HCT116 (cell line): ENCODE data around the gene PIPOX. TPM values are rescaled to one million over a fixed set of nuclear protein-coding genes. Genes with fewer than 3 reads are reported as not detected.

Experiments
- ATAC-seq: fragments of 200-7000 bp; cut with Tn5 transposase; 2 replicates; pipeline ENCODE4 v1.9.1; 2020; ENCODE audit warnings: mild to moderate bottlenecking, moderate library complexity
- BruUV-seq: library from RNA; stranded (reverse); fragments of 400-500 nt; replicated peaks from 2 replicates; lab custom pipeline; 2021; lab: Mats Ljungman, UMichigan
- CTCF ChIA-PET: fragments of 300-600 bp; sonication (Branson Sonifier 250); formaldehyde crosslinking; loops from one replicate; lab custom pipeline; 2021; ENCODE audit warnings: antibody characterized with exemption; lab: Charles Lee
- POLR2A ChIA-PET: fragments of 300-600, 350-600 bp; sonication (Branson Sonifier 250); formaldehyde crosslinking; loops from one replicate; lab custom pipeline; 2021; ENCODE audit warnings: antibody characterized with exemption; lab: Charles Lee
- RAD21 ChIA-PET, 2 experiments: fragments of 300-600 bp; sonication (Branson Sonifier 250); formaldehyde crosslinking; loops; one replicate each; lab custom pipeline; 2023; ENCODE audit warnings: low total read pairs in 2 of 2; ENCODE audit not compliant: uncharacterized antibody in 2 of 2, unreplicated experiment in 2 of 2, low non-redundant PET in 1 of 2; lab: Charles Lee
- DNase-seq: peaks from one replicate; pipeline ENCODE4 v3.0.0-alpha.2; 2010; ENCODE audit warnings: low read depth, low spot score
- H2AFZ ChIP-seq: fragments of 200-600 bp; shearing (Covaris generic), sonication (generic); 2 replicates; pipeline ENCODE4 v1.6.1; 2017; ENCODE audit warnings: low read depth, mixed run types, mixed read lengths, antibody characterized with exemption, low read length; ENCODE audit not compliant: poor library complexity, severe bottlenecking
- H3K27ac ChIP-seq: 2 replicates; pipeline ENCODE4 v1.5.1; 2012; ENCODE audit warnings: low read depth, low read length
- H3K27me3 ChIP-seq: fragments of 200-600 bp; sonication (generic); 2 replicates; pipeline ENCODE4 v1.6.1; 2016; ENCODE audit warnings: mixed run types, low read length, mixed read lengths; ENCODE audit not compliant: insufficient read depth
- H3K36me3 ChIP-seq, 2 experiments: fragments of 200-500 bp in 1 of 2; fragments of 200-600 bp in 1 of 2; sonication (Bioruptor generic) in 1 of 2; sonication (generic) in 1 of 2; 2 replicates each; pipeline versions ENCODE4 v1.5.1 to v1.6.1; 2014 to 2016; ENCODE audit warnings: low read length in 2 of 2, inconsistent platforms in 1 of 2, mixed read lengths in 1 of 2, mixed run types in 1 of 2; ENCODE audit not compliant: insufficient read depth in 2 of 2, control insufficient read depth in 1 of 2
- H3K4me1 ChIP-seq, 2 experiments: fragments of 200-600 bp in 1 of 2; sonication (generic) in 1 of 2; 2 replicates each; pipeline versions ENCODE4 v1.5.1 to v1.6.1; 2012 to 2017; ENCODE audit warnings: low read length in 2 of 2, inconsistent platforms in 1 of 2, mild to moderate bottlenecking in 1 of 2, mixed read lengths in 1 of 2, mixed run types in 1 of 2, moderate library complexity in 1 of 2; ENCODE audit not compliant: insufficient read depth in 2 of 2, control insufficient read depth in 1 of 2
- H3K4me2 ChIP-seq: fragments of 200-600 bp; sonication (generic); 2 replicates; pipeline ENCODE4 v1.6.1; 2017; ENCODE audit warnings: mixed run types, low read length, mixed read lengths
- H3K4me3 ChIP-seq, 2 experiments: fragments of 200-600 bp in 1 of 2; sonication (generic) in 1 of 2; replicated peaks in 1 of 2; 2 replicates each; pipeline ENCODE4 v1.5.1; 2011 to 2016; ENCODE audit warnings: low read length in 2 of 2, control low read depth in 1 of 2, low read depth in 1 of 2, mild to moderate bottlenecking in 1 of 2, mixed read lengths in 1 of 2, mixed run types in 1 of 2
- H3K79me2 ChIP-seq: fragments of 200-600 bp; sonication (generic); 2 replicates; pipeline ENCODE4 v1.6.1; 2017; ENCODE audit warnings: mild to moderate bottlenecking, mixed run types, low read length, moderate library complexity, mixed read lengths; ENCODE audit not compliant: insufficient read depth
- H3K9ac ChIP-seq: fragments of 200-600 bp; sonication (generic); 2 replicates; pipeline ENCODE4 v1.6.1; 2016; ENCODE audit warnings: low read length, mixed read lengths
- H3K9me2 ChIP-seq: fragments of 200-600 bp; sonication (generic), shearing (Covaris generic); 2 replicates; pipeline ENCODE4 v1.6.1; 2017; ENCODE audit warnings: mixed run types, mild to moderate bottlenecking, moderate library complexity; ENCODE audit not compliant: insufficient read depth
- H3K9me3 ChIP-seq, 2 experiments: fragments of 200-500 bp in 1 of 2; fragments of 200-600 bp in 1 of 2; sonication (Bioruptor generic) in 1 of 2; sonication (generic) in 1 of 2; 2 replicates each; pipeline ENCODE4 v1.6.1; 2014 to 2017; ENCODE audit warnings: low read length in 2 of 2, mixed read lengths in 2 of 2, inconsistent platforms in 1 of 2, low read depth in 1 of 2, mild to moderate bottlenecking in 1 of 2, mixed run types in 1 of 2, moderate library complexity in 1 of 2; ENCODE audit not compliant: control insufficient read depth in 1 of 2, insufficient read depth in 1 of 2
- H4K20me1 ChIP-seq: fragments of 200-600 bp; sonication (generic), shearing (Covaris generic); 2 replicates; pipeline ENCODE4 v1.6.1; 2017; ENCODE audit warnings: mixed run types, mild to moderate bottlenecking, moderate library complexity; ENCODE audit not compliant: insufficient read depth
- CBX3 ChIP-seq: IDR thresholded peaks from 2 replicates; pipeline ENCODE4 v1.6.1; 2012; ENCODE audit warnings: low read depth
- CEBPB ChIP-seq: IDR thresholded peaks from 2 replicates; pipeline ENCODE4 v1.6.1; 2012; ENCODE audit warnings: low read depth
- EGR1 ChIP-seq: IDR thresholded peaks from 2 replicates; pipeline ENCODE4 v1.6.1; 2012; ENCODE audit warnings: low read depth
- ELF1 ChIP-seq: IDR thresholded peaks from 2 replicates; pipeline ENCODE4 v1.6.1; 2012; ENCODE audit warnings: low read depth, borderline replicate concordance
- EZH2 ChIP-seq: fragments of 200-600 bp; sonication (generic); IDR thresholded peaks from 2 replicates; pipeline ENCODE4 v1.6.1; 2017; ENCODE audit warnings: antibody characterized with exemption, mixed run types
- EZH2phosphoT487 ChIP-seq: fragments of 200-600 bp; IDR thresholded peaks from 2 replicates; pipeline ENCODE4 v1.6.1; 2018; ENCODE audit warnings: antibody characterized with exemption, borderline replicate concordance
- JUND ChIP-seq: IDR thresholded peaks from 2 replicates; pipeline ENCODE4 v1.6.1; 2012
- POLR2AphosphoS5 ChIP-seq: IDR thresholded peaks from 2 replicates; pipeline ENCODE4 v1.6.1; 2011; ENCODE audit warnings: mild to moderate bottlenecking, low read depth, low read length, moderate library complexity
- RAD21 ChIP-seq: IDR thresholded peaks from 2 replicates; pipeline ENCODE4 v1.6.1; 2012; ENCODE audit warnings: low read depth, mild to moderate bottlenecking
- SIN3A ChIP-seq: IDR thresholded peaks from 2 replicates; pipeline ENCODE4 v1.6.1; 2012; ENCODE audit warnings: low read depth
- SP1 ChIP-seq: IDR thresholded peaks from 2 replicates; pipeline ENCODE4 v1.6.1; 2012; ENCODE audit warnings: low read depth
- SRF ChIP-seq: IDR thresholded peaks from 2 replicates; pipeline ENCODE4 v1.6.1; 2012; ENCODE audit warnings: low read depth
- ZNF274 ChIP-seq: fragments of 200-500 bp; sonication (Bioruptor generic); IDR thresholded peaks from 2 replicates; pipeline ENCODE4 v1.6.1; 2014; ENCODE audit warnings: mild to moderate bottlenecking, low read depth, low read length, inconsistent platforms
- intact Hi-C: fragments of 100-400 bp; cut with micrococcal nuclease; formaldehyde crosslinking; loops from 2 replicates; pipeline ENCODE4 v1.10.0; 2022
- total RNA-seq: library from RNA; stranded (reverse); gene quantifications from one replicate; pipeline ENCODE4 v1.2.1, GENCODE V29; 2021; ENCODE audit not compliant: unreplicated experiment
- TF ChIP-seq, protein P1 (sequence below): IDR thresholded peaks from 2 replicates; pipeline ENCODE4 v1.6.1; 2012
- TF ChIP-seq, protein P2 (sequence below), 3 experiments: fragments of 200-600 bp in 1 of 3; sonication (generic) in 1 of 3; IDR thresholded peaks in 2 of 3; conservative IDR thresholded peaks in 1 of 3; 2 replicates each; pipeline ENCODE4 v1.5.1; 2012 to 2017; ENCODE audit warnings: low read depth in 2 of 3, low read length in 2 of 3, antibody characterized with exemption in 1 of 3, borderline replicate concordance in 1 of 3, control low read depth in 1 of 3, mild to moderate bottlenecking in 1 of 3, mixed read lengths in 1 of 3, mixed run types in 1 of 3, moderate library complexity in 1 of 3; ENCODE audit not compliant: insufficient read depth in 1 of 3
- TF ChIP-seq, protein P3 (sequence below): IDR thresholded peaks from 2 replicates; pipeline ENCODE4 v1.6.1; 2011; ENCODE audit warnings: mild to moderate bottlenecking, low read length, moderate library complexity; ENCODE audit not compliant: insufficient replicate concordance; ENCODE audit errors: extremely low read depth
- TF ChIP-seq, protein P4 (sequence below): IDR thresholded peaks from 2 replicates; pipeline ENCODE4 v1.6.1; 2012
- TF ChIP-seq, protein P5 (sequence below): IDR thresholded peaks from 2 replicates; pipeline ENCODE4 v1.6.1; 2012; ENCODE audit warnings: low read depth

The PIPOX gene
- total RNA-seq, 1 experiment from 2014 or later = 1.8 TPM

DNA sequence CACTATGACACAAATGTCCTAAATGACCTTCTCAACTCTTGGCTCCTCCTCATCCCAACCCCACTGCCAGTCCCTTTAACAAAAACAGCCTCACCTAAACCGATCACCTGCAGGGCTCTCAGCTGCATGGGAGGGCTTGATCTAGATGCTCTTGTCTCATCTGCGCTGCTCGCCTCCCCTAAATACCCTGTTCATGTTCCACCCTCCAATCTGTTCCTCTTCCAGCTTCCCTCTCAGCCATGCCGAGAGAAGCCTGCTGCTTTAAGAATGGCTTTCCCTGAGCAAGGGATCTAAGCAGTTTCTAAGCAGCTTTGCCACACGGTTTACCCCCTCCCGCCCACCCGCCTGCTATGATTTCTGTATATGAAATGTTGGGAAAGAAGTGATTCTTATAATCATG, 23.7 kb downstream of the PIPOX start:
- RAD21 ChIA-PET = no interaction called here
- CTCF ChIA-PET = no interaction called here
- Histone ChIP-seq H3K27ac (no peak overlapping the region), H3K9me3 (no peaks in the 10 kb centered on the region), H3K27me3 (no peaks in the 10 kb centered on the region)
- TF ChIP-seq ZNF274 (no peak), EZH2 (no peak), CEBPB (no peak), RAD21 (no peak), ELF1 (no peak), CBX3 (no peak), SIN3A (no peak), SP1 (no peak), EZH2phosphoT487 (no peak), JUND (no peak), SRF (no peak), POLR2AphosphoS5 (no peak), EGR1 (no peak)
- TF ChIP-seq, protein P1, sequence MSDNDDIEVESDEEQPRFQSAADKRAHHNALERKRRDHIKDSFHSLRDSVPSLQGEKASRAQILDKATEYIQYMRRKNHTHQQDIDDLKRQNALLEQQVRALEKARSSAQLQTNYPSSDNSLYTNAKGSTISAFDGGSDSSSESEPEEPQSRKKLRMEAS = no peak
- TF ChIP-seq, protein P2, sequence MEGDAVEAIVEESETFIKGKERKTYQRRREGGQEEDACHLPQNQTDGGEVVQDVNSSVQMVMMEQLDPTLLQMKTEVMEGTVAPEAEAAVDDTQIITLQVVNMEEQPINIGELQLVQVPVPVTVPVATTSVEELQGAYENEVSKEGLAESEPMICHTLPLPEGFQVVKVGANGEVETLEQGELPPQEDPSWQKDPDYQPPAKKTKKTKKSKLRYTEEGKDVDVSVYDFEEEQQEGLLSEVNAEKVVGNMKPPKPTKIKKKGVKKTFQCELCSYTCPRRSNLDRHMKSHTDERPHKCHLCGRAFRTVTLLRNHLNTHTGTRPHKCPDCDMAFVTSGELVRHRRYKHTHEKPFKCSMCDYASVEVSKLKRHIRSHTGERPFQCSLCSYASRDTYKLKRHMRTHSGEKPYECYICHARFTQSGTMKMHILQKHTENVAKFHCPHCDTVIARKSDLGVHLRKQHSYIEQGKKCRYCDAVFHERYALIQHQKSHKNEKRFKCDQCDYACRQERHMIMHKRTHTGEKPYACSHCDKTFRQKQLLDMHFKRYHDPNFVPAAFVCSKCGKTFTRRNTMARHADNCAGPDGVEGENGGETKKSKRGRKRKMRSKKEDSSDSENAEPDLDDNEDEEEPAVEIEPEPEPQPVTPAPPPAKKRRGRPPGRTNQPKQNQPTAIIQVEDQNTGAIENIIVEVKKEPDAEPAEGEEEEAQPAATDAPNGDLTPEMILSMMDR (IDR thresholded peaks at IDR 0.05 in 2 of 3, conservative IDR thresholded peaks at IDR 0.05 in 1 of 3; ENCODE audit: borderline replicate concordance in 1 of 3, insufficient read depth in 1 of 3, low read depth in 2 of 3, low read length in 2 of 3) = no peak
- TF ChIP-seq, protein P3, sequence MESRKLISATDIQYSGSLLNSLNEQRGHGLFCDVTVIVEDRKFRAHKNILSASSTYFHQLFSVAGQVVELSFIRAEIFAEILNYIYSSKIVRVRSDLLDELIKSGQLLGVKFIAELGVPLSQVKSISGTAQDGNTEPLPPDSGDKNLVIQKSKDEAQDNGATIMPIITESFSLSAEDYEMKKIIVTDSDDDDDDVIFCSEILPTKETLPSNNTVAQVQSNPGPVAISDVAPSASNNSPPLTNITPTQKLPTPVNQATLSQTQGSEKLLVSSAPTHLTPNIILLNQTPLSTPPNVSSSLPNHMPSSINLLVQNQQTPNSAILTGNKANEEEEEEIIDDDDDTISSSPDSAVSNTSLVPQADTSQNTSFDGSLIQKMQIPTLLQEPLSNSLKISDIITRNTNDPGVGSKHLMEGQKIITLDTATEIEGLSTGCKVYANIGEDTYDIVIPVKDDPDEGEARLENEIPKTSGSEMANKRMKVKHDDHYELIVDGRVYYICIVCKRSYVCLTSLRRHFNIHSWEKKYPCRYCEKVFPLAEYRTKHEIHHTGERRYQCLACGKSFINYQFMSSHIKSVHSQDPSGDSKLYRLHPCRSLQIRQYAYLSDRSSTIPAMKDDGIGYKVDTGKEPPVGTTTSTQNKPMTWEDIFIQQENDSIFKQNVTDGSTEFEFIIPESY = no peak
- TF ChIP-seq, protein P4, sequence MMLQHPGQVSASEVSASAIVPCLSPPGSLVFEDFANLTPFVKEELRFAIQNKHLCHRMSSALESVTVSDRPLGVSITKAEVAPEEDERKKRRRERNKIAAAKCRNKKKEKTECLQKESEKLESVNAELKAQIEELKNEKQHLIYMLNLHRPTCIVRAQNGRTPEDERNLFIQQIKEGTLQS = no peak
- TF ChIP-seq, protein P5, sequence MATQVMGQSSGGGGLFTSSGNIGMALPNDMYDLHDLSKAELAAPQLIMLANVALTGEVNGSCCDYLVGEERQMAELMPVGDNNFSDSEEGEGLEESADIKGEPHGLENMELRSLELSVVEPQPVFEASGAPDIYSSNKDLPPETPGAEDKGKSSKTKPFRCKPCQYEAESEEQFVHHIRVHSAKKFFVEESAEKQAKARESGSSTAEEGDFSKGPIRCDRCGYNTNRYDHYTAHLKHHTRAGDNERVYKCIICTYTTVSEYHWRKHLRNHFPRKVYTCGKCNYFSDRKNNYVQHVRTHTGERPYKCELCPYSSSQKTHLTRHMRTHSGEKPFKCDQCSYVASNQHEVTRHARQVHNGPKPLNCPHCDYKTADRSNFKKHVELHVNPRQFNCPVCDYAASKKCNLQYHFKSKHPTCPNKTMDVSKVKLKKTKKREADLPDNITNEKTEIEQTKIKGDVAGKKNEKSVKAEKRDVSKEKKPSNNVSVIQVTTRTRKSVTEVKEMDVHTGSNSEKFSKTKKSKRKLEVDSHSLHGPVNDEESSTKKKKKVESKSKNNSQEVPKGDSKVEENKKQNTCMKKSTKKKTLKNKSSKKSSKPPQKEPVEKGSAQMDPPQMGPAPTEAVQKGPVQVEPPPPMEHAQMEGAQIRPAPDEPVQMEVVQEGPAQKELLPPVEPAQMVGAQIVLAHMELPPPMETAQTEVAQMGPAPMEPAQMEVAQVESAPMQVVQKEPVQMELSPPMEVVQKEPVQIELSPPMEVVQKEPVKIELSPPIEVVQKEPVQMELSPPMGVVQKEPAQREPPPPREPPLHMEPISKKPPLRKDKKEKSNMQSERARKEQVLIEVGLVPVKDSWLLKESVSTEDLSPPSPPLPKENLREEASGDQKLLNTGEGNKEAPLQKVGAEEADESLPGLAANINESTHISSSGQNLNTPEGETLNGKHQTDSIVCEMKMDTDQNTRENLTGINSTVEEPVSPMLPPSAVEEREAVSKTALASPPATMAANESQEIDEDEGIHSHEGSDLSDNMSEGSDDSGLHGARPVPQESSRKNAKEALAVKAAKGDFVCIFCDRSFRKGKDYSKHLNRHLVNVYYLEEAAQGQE = no peak
- TF ChIP-seq, all 23 proteins: peak for 0
- Histone ChIP-seq H3K4me3 (no peak overlapping the region), H4K20me1 (no peaks in the 10 kb centered on the region), H3K9me2 (no peaks in the 10 kb centered on the region), H3K4me1 (no peaks in the 10 kb centered on the region), H2AFZ (no peak overlapping the region), H3K79me2 (no peaks in the 10 kb centered on the region), H3K9ac (no peak overlapping the region), H3K36me3 (no peaks in the 10 kb centered on the region), H3K4me2 (no peak overlapping the region)
- ATAC-seq (no peak), DNase-seq (no peak)
- no TSS peak for BruUV-seq
- POLR2A ChIA-PET = no interaction called here
- intact Hi-C loops = no loop called here
